H1 (cell line): ENCODE results near the gene NEO1. TPM values are rescaled to one million over a fixed set of nuclear protein-coding genes. Genes with fewer than 3 reads are reported as not detected.

Source experiments
- CTCF ChIA-PET: fragments of 300-600 bp; sonication (Branson Sonifier 250); formaldehyde crosslinking; loops from one replicate; lab custom pipeline; 2021; ENCODE audit not compliant: partially characterized antibody; lab: Charles Lee
- POLR2A ChIA-PET: fragments of 300-600 bp; sonication (Branson Sonifier 250); formaldehyde crosslinking; loops from one replicate; lab custom pipeline; 2021; ENCODE audit warnings: inconsistent platforms; ENCODE audit not compliant: partially characterized antibody; lab: Charles Lee
- DNase-seq, 2 experiments: peaks; one replicate each; pipeline versions ENCODE4 v3.0.0 to v3.0.0-alpha.2; 2010 to 2022; ENCODE audit warnings: low spot score in 2 of 2, low read depth in 1 of 2, mixed read lengths in 1 of 2
- FAIRE-seq: peaks from 2 replicates; lab custom pipeline; 2011; peaks lifted over from hg19 to GRCh38; lab: Jason Lieb, UNC
- H2AFZ ChIP-seq: 2 replicates; pipeline ENCODE4 v1.8.1; 2012; ENCODE audit warnings: low read length, inconsistent platforms
- H2AK5ac ChIP-seq: 2 replicates; pipeline ENCODE4 v1.6.1; 2013; ENCODE audit warnings: low read depth, low read length
- H2BK120ac ChIP-seq: replicated peaks from 2 replicates; pipeline ENCODE3; 2013; ENCODE audit warnings: low read depth, low read length, inconsistent platforms
- H2BK12ac ChIP-seq: 2 replicates; pipeline ENCODE4 v1.6.1; 2013; ENCODE audit warnings: low read depth, low read length
- H2BK15ac ChIP-seq: 2 replicates; pipeline ENCODE4 v1.6.1; 2013; ENCODE audit warnings: low read length
- H2BK20ac ChIP-seq: 2 replicates; pipeline ENCODE4 v1.6.1; 2013; ENCODE audit warnings: low read length
- H2BK5ac ChIP-seq: 2 replicates; pipeline ENCODE4 v1.6.1; 2013; ENCODE audit warnings: low read depth, low read length
- H3K14ac ChIP-seq: 2 replicates; pipeline ENCODE4 v1.6.1; 2013; ENCODE audit warnings: inconsistent platforms; ENCODE audit not compliant: insufficient read length
- H3K18ac ChIP-seq: 2 replicates; pipeline ENCODE4 v1.6.1; 2013; ENCODE audit warnings: low read length; ENCODE audit errors: extremely low read depth
- H3K23ac ChIP-seq: 2 replicates; pipeline ENCODE4 v1.6.1; 2013; ENCODE audit warnings: inconsistent platforms; ENCODE audit not compliant: insufficient read length
- H3K23me2 ChIP-seq: 2 replicates; pipeline ENCODE4 v1.6.1; 2013; ENCODE audit warnings: low read depth, low read length
- H3K27ac ChIP-seq: 2 replicates; pipeline ENCODE4 v1.6.1; 2011; ENCODE audit warnings: low read depth, low read length, inconsistent platforms
- H3K27me3 ChIP-seq, 4 experiments: replicated peaks in 1 of 4; 1 replicate in 1 of 4; 2 replicates in 3 of 4; pipeline versions ENCODE4 v1.6.1 to v1.8.1; 2011 to 2013; ENCODE audit warnings: low read length in 3 of 4, mild to moderate bottlenecking in 3 of 4, inconsistent platforms in 2 of 4, mixed read lengths in 2 of 4, moderate library complexity in 1 of 4; ENCODE audit not compliant: control insufficient read depth in 3 of 4, insufficient read depth in 3 of 4; ENCODE audit errors: extremely low read depth in 1 of 4
- H3K36me3 ChIP-seq, 4 experiments: 2 replicates each; pipeline versions ENCODE4 v1.6.1 to v1.8.1; 2011 to 2013; ENCODE audit warnings: mild to moderate bottlenecking in 4 of 4, low read length in 3 of 4, moderate library complexity in 2 of 4, control low read depth in 1 of 4, inconsistent platforms in 1 of 4; ENCODE audit not compliant: insufficient read depth in 4 of 4, control insufficient read depth in 2 of 4
- H3K4ac ChIP-seq: replicated peaks from 2 replicates; pipeline ENCODE3; 2013; ENCODE audit warnings: low read length, low read depth, mixed read lengths, inconsistent platforms; ENCODE audit not compliant: insufficient read length
- H3K4me1 ChIP-seq, 4 experiments: replicated peaks in 1 of 4; 1 replicate in 1 of 4; 2 replicates in 3 of 4; pipeline versions ENCODE4 v1.6.1 to v1.8.1; 2011 to 2013; ENCODE audit warnings: low read length in 3 of 4, inconsistent platforms in 2 of 4, mixed read lengths in 1 of 4; ENCODE audit not compliant: insufficient read depth in 4 of 4, control insufficient read depth in 3 of 4
- H3K4me2 ChIP-seq, 2 experiments: 2 replicates each; pipeline versions ENCODE4 v1.6.1 to v1.8.1; 2011 to 2013; ENCODE audit warnings: low read depth in 2 of 2, low read length in 2 of 2, control low read depth in 1 of 2, inconsistent platforms in 1 of 2, mild to moderate bottlenecking in 1 of 2; ENCODE audit not compliant: insufficient read depth in 1 of 2
- H3K4me3 ChIP-seq, 4 experiments: fragments of 200-600, 300-600 bp in 1 of 4; sonication (generic), shearing (Covaris generic), sonication (Bioruptor Twin) in 1 of 4; 2 replicates each; pipeline versions ENCODE4 v1.5.1 to v1.8.1; 2011 to 2016; ENCODE audit warnings: low read length in 4 of 4, low read depth in 3 of 4, control low read depth in 2 of 4, inconsistent platforms in 2 of 4, mild to moderate bottlenecking in 2 of 4, mixed read lengths in 1 of 4, moderate library complexity in 1 of 4; ENCODE audit not compliant: insufficient read depth in 2 of 4; ENCODE audit errors: extremely low read depth in 1 of 4
- H3K56ac ChIP-seq: replicated peaks from 2 replicates; pipeline ENCODE3; 2013; ENCODE audit warnings: low read depth, mild to moderate bottlenecking, mixed read lengths, low read length, inconsistent platforms; ENCODE audit not compliant: insufficient read length
- H3K79me1 ChIP-seq: 2 replicates; pipeline ENCODE4 v1.6.1; 2013; ENCODE audit warnings: low read depth, low read length, control low read depth
- H3K79me2 ChIP-seq, 2 experiments: 2 replicates each; pipeline versions ENCODE4 v1.6.1 to v1.8.1; 2012 to 2013; ENCODE audit warnings: low read length in 2 of 2, mild to moderate bottlenecking in 2 of 2, inconsistent platforms in 1 of 2; ENCODE audit not compliant: insufficient read depth in 2 of 2, control insufficient read depth in 1 of 2
- H3K9ac ChIP-seq, 4 experiments: replicated peaks in 1 of 4; 1 replicate in 1 of 4; 2 replicates in 3 of 4; pipeline versions ENCODE4 v1.6.1 to v1.8.1; 2011 to 2013; ENCODE audit warnings: low read depth in 3 of 4, low read length in 3 of 4, control low read depth in 2 of 4, mild to moderate bottlenecking in 2 of 4, moderate library complexity in 2 of 4, inconsistent platforms in 1 of 4; ENCODE audit errors: extremely low read depth in 1 of 4
- H3K9me3 ChIP-seq, 2 experiments: 2 replicates each; pipeline versions ENCODE4 v1.6.1 to v1.8.1; 2012 to 2013; ENCODE audit warnings: mild to moderate bottlenecking in 2 of 2, moderate library complexity in 2 of 2, control low read depth in 1 of 2, inconsistent platforms in 1 of 2, low read depth in 1 of 2, low read length in 1 of 2, mixed read lengths in 1 of 2; ENCODE audit not compliant: insufficient read depth in 2 of 2
- H4K20me1 ChIP-seq, 2 experiments: replicated peaks in 1 of 2; 2 replicates each; pipeline versions ENCODE3 to v1.8.1; 2011 to 2013; ENCODE audit warnings: inconsistent platforms in 2 of 2, low read length in 2 of 2, mild to moderate bottlenecking in 1 of 2; ENCODE audit not compliant: insufficient read depth in 2 of 2, control insufficient read depth in 1 of 2
- H4K5ac ChIP-seq: 2 replicates; pipeline ENCODE4 v1.6.1; 2013; ENCODE audit warnings: low read length, low read depth, mixed read lengths, inconsistent platforms; ENCODE audit not compliant: insufficient read length
- H4K8ac ChIP-seq: 2 replicates; pipeline ENCODE4 v1.8.0; 2013; ENCODE audit warnings: mild to moderate bottlenecking, moderate library complexity, low read length, inconsistent platforms; ENCODE audit not compliant: insufficient read depth; ENCODE audit errors: extremely low read depth
- H4K91ac ChIP-seq: replicated peaks from 2 replicates; pipeline ENCODE3; 2013; ENCODE audit warnings: low read length, mixed read lengths, inconsistent platforms; ENCODE audit not compliant: insufficient read length
- BRCA1 ChIP-seq: IDR thresholded peaks from 2 replicates; pipeline ENCODE4 v1.6.1; 2012; ENCODE audit warnings: low read depth, low read length, improper control_type of control experiment
- CEBPB ChIP-seq: IDR thresholded peaks from 2 replicates; pipeline ENCODE4 v1.6.1; 2012; ENCODE audit warnings: low read depth, low read length
- POLR2A ChIP-seq, 2 experiments: IDR thresholded peaks; 1 replicate in 1 of 2; 2 replicates in 1 of 2; pipeline ENCODE4 v1.6.1; 2011; ENCODE audit warnings: low read depth in 2 of 2, low read length in 2 of 2, mild to moderate bottlenecking in 2 of 2; ENCODE audit errors: control extremely low read depth in 1 of 2
- WGBS, 2 experiments: shearing (Covaris generic) in 1 of 2; methylation state at CpG; one replicate each; pipeline versions ENCODE4 v1.1.6 to v1.1.7; 2013 to 2015; ENCODE audit warnings: low lambda C conversion rate in 2 of 2, mixed read lengths in 2 of 2, inconsistent platforms in 1 of 2, low coverage in 1 of 2, missing lambda C conversion rate in 1 of 2; ENCODE audit not compliant: insufficient replicate concordance in 2 of 2, insufficient coverage in 1 of 2, insufficient read length in 1 of 2; ENCODE audit errors: extremely low coverage in 1 of 2, missing lambda C conversion rate in 1 of 2; 5-methylcytosine and 5-hydroxymethylcytosine counted together
- polyA plus RNA-seq, 7 experiments: library from polyadenylated mRNA; depleted of rRNA in 3 of 7; stranded (reverse) in 5 of 7; unstranded in 2 of 7; fragments of >200 nt in 5 of 7; fragments of 200-250 nt in 2 of 7; gene quantifications; 1 replicate in 5 of 7; 2 replicates in 1 of 7; 4 replicates in 1 of 7; pipeline versions ENCODE4 v1.2.1 to v1.2.3, GENCODE V29; 2011 to 2013; ENCODE audit warnings: missing spikeins in 2 of 7, mixed read lengths in 2 of 7
- total RNA-seq: library from RNA; stranded (reverse); fragmentation: NEBNext Ultra II Directional; extraction: Animal tissue kit (Norgen Biotek cat#: 25700); gene quantifications from 2 replicates; pipeline ENCODE4 v1.2.1, GENCODE V29; 2021
- TF ChIP-seq, protein P1 (sequence below), 3 experiments: IDR thresholded peaks; 1 replicate in 2 of 3; 2 replicates in 1 of 3; pipeline versions ENCODE4 v1.5.1 to v1.6.1; 2011; ENCODE audit warnings: low read length in 3 of 3, mild to moderate bottlenecking in 3 of 3, inconsistent platforms in 2 of 3, low read depth in 1 of 3, moderate library complexity in 1 of 3; ENCODE audit not compliant: insufficient read depth in 1 of 3; ENCODE audit errors: control extremely low read depth in 1 of 3

Gene NEO1
- total and polyA plus RNA-seq, 2 of the 8 experiments (the other 6 are each of a cell fraction or from before 2014, with no cell fraction given) = 36.0 to 51.0 TPM

DNA sequence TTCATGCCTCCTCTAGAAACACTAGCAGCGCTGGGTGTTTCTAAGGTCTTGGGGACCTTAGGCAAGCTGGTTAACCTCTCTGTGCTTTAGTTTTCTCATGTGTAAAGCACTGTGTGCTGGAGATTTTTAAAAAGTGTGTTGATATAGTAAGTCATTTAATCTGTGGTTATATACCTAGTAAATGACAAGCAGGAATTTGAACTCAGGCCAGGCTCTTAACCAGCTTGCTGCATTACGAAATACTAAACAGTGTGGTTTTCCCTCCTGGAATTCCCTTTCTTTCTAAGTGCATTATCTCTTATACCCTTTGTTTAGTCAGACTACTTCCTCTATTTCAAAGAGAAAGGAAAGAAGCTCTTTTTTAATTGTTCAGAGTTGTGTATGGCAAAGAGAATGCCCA, 26.5 kb downstream of the NEO1 start:
- FAIRE-seq (peak; percentile 7), DNase-seq (no peak)
- H2BK15ac ChIP-seq = no peak overlapping the region
- no peaks in the 10 kb centered on the region; the same call in 1 of the 2 replicates for H3K23me2 ChIP-seq
- ChIA-PET POLR2A (interaction anchor here (1.3 kb wide), 1 partner anchor 264 kb away, joined by 3 read pairs; no protein-coding TSS in a partner anchor), CTCF (interaction anchor here (0.6 to 2.8 kb wide), 8 partner anchors 12 to 285 kb away, joined by 3 to 8 read pairs (median 3); no protein-coding TSS in a partner anchor)
- H2AK5ac ChIP-seq = no peak overlapping the region
- H3K4ac ChIP-seq = no peak overlapping the region
- H3K14ac ChIP-seq = no peak overlapping the region
- H4K8ac ChIP-seq = no peak overlapping the region
- no peak overlapping the region for H3K56ac ChIP-seq
- no peak overlapping the region for H2BK5ac ChIP-seq
- no peak overlapping the region for H3K23ac ChIP-seq
- no peak for TF ChIP-seq POLR2A (IDR thresholded peaks at IDR 0.05; ENCODE audit: control extremely low read depth in 1 of 2, low read depth in 2 of 2, low read length in 2 of 2)
- TF ChIP-seq CEBPB = peak; percentile 73
- TF ChIP-seq, protein P1, sequence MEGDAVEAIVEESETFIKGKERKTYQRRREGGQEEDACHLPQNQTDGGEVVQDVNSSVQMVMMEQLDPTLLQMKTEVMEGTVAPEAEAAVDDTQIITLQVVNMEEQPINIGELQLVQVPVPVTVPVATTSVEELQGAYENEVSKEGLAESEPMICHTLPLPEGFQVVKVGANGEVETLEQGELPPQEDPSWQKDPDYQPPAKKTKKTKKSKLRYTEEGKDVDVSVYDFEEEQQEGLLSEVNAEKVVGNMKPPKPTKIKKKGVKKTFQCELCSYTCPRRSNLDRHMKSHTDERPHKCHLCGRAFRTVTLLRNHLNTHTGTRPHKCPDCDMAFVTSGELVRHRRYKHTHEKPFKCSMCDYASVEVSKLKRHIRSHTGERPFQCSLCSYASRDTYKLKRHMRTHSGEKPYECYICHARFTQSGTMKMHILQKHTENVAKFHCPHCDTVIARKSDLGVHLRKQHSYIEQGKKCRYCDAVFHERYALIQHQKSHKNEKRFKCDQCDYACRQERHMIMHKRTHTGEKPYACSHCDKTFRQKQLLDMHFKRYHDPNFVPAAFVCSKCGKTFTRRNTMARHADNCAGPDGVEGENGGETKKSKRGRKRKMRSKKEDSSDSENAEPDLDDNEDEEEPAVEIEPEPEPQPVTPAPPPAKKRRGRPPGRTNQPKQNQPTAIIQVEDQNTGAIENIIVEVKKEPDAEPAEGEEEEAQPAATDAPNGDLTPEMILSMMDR (IDR thresholded peaks at IDR 0.05; ENCODE audit: control extremely low read depth in 1 of 3, insufficient read depth in 1 of 3, low read depth in 1 of 3, low read length in 3 of 3) = no peak
- no peak for TF ChIP-seq BRCA1
- no peak overlapping the region; a peak in 1 of 7 replicates for H3K9ac ChIP-seq
- H2BK20ac ChIP-seq = no peak overlapping the region
- H4K20me1 ChIP-seq = peaks cover 0 to 5% of the 10 kb centered on the region in 2 experiments
- H3K79me1 ChIP-seq = peaks cover 6% of the 10 kb centered on the region; the same call in 1 of the 2 replicates
- H4K91ac ChIP-seq = no peak overlapping the region
- no peak overlapping the region for H2AFZ ChIP-seq
- H2BK12ac ChIP-seq = no peak overlapping the region
- no peak overlapping the region for H3K4me3 ChIP-seq
- H4K5ac ChIP-seq = no peak overlapping the region
- H2BK120ac ChIP-seq = no peak overlapping the region
- H3K9me3 ChIP-seq = no peaks in the 10 kb centered on the region
- H3K27me3 ChIP-seq = no peaks in the 10 kb centered on the region
- H3K4me1 ChIP-seq = peaks cover 0 to 5% (median 0%) of the 10 kb centered on the region in 4 experiments; a peak in 2 of 7 replicates
- no peak overlapping the region for H3K18ac ChIP-seq
- no peak overlapping the region for H3K27ac ChIP-seq
- H3K36me3 ChIP-seq = no peaks in the 10 kb centered on the region
- H3K4me2 ChIP-seq = no peak overlapping the region
- peaks cover 0 to 79% of the 10 kb centered on the region in 2 experiments; a peak in 2 of 4 replicates for H3K79me2 ChIP-seq
- 75% methylated on average over 2 of the region's 2 CpGs; no CpG with 5 or more reads in 1 of the 2 experiments for WGBS, 2 experiments
